GM19099 (cell line): ENCODE results near the gene DPH7.

Experiments
- POLR2A ChIP-seq: IDR thresholded peaks from 3 replicates; pipeline ENCODE4 v1.6.1; 2011; ENCODE audit warnings: low read depth; ENCODE audit not compliant: insufficient read length; ENCODE audit errors: extremely low read depth

DPH7 gene

DNA sequence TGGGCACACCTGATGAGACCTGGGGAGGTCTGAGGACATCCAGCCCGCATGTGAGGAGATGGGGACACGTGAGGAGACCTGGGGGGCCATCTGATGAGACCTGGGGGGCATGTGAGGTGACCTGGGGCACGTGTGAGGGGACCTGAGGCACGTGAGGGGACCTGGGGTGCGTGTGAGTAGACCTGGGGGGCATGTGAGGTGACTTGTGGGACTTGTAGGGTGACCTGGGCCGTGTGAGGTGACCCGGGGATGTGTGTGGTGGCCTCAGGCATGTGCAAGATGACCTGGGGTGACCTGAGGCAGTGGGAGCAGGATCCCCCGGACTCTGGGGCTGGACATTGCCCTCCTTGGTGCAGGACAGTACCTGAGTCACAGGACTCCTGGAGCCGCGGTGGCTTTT is 59.2 kb downstream of the DPH7 start:
- no peak for TF ChIP-seq POLR2A

DNA sequence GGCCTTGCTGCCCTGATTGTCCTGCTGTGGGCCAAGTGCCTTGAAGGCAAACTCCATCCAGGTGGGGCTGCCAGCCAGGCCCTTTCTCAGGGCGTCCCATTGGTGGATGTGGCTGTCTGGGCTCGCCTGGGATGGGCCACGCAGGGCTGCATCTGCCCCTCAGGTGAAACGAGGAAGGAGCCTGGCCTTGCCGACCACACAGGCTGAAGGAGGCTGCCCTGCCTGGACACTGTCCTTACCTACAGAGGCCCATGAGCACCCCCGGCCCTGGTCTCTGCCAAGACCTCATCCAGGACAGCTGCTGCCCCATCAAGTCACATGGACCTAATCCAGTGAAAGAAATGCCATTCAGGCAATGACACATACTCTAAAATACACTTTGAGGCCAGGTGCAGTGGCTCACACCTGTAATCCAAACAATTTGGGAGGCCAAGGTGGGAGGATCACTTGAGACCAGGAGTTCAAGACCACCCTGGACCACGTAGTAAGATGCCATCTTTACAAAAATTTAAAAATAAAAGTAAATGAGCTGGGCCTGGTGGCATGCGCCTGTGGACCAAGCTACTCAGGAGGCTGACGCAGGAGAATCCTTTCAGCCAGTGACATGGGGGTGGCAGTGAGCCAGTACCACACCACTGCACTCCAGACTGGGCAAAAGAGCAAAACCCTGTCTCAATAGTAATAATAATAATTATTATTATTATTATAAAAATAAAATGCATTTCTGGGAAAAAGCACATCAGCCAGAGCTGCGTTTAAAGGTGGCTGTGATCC is 62.4 kb downstream of the DPH7 start:
- no peak for TF ChIP-seq POLR2A

DNA sequence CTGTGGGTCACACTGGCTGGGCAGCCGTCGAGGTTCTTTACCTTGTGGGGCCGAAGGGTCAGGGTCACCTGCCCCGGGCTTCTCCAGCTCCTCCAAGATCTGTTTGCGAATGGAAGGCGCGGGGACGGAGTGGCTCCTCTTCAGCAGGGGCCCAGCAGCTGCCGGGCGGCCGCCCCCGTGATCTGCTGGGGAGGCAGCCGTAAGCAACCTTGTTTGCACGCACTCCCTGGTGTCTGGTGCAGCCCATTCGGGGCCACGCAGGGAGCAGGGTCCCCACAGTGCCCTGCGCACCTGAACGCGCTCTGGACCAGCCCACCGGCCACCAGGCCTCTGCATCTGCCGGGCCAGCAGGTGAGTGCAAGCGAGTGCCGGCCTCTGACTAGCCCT is 63.4 kb downstream of the DPH7 start:
- no peak for TF ChIP-seq POLR2A

DNA sequence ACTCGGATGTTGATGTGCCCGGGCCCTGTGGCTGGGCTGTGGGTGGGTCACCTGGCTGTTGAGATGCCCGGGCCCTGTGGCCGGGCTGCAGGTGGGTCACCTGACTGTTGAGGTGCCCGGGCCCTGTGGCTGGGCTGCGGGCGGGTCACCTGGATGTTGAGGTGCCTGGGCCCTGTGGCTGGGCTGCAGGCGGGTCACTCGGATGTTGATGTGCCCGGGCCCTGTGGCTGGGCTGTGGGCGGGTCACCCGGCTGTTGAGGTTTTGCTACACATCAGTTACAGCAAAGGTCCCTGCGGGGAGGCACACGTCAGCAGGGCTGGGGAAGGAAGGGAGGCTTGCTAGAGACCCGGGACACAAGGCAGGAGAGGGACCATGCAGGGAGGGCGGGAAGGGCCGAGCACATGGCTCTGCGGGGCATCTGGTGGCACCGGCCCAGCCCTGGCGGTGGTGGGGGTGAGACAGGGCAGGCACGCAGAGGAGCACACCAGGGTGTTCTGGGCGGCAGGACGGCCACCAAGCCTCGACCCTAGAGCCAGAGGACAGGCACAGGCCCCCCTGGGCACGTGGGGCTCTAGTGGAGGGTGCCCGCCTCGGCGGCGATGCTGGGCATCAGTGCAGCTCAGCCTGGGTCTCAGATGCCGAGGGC is 63.9 kb downstream of the DPH7 start:
- TF ChIP-seq POLR2A = no peak

DNA sequence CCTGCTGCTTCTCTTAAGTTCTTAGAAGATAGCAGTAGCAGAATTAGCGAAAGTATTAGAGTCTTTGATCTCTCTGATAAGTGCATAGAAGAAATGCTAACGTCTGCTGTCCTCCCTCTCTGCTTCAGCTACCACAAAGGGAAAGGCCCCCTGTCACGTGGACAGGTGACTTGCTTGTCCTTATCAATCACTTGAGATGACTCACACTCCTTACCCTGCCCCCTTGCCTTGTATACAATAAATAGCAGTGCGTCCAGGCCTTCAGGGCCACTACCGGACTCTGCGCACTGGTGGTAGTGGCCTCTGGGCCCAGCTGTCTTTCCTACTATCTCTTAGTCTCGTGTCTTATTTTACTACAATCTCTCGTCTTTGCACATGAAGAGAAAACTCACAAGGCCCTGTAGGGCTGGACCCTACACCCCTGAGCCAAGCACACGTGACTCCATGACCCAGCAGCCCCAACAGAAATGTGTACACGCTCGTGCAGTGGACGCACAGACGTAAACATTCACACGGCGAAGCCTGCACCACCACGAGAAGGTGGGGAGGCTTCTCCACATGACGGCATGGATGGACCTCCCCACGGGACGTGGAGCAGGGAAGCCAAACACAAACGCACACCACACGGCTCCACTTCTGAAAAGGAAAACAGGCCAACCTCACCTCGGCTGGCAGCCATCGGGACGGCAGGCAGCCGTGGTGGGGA is 66.8 kb downstream of the DPH7 start:
- TF ChIP-seq POLR2A = no peak

DNA sequence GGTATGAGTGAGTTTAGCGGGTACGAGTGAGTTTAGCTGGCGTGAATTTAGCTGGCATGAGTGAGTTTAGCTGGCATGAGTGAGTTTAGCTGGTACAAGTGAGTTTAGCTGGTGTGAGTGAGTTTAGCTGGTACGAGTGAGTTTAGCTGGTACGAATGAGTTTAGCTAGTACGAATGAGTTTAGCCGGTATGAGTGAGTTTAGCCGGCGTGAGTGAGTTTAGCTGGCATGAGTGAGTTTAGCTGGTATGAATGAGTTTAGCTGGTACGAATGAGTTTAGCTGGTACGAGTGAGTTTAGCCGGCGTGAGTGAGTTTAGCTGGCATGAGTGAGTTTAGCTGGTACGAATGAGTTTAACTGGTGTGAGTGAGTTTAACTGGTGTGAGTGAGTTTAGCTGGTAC is 69.5 kb downstream of the DPH7 start:
- no peak for TF ChIP-seq POLR2A

DNA sequence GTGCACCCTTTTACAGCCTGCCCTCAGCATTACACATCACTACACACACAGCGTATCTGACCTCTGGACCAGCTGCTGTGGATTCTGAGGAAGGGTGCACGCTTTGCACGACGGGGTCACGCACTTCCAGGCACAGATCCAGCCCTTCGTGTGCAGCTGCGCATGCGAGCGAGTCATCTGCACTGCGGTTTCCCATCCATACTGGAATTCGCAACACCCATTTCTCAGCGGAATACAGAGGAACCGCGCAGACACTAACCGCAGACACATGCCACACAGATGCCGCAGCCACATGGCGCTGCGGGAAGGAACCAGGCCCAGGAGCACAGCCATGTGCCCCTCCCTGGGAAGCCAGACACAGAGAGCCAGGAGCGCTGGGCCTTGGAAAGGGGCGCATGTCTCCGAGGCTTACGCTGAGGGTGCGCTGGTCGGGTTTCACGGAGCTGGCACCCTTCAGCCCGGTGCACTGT is 72.0 kb downstream of the DPH7 start:
- no peak for TF ChIP-seq POLR2A

DNA sequence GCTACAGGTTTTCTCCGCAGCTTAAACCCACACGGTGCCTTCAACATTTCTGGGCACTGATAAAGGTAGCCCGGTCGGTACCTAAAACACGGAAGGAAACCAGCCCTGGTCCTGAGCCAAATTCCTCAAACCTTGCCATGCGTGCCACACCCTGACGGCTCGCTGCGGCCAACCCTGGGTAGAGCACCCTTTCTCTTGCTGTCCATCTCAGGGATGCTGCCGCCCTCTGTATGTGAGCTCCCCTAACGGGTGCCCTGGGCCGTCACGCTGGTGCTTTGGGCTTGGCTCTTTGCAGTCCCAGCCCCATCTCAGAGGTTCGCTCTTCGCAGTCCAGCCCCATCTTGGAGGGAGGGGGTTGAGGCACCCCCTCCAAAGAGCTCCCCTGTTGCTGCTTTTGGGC is 72.5 kb downstream of the DPH7 start:
- TF ChIP-seq POLR2A = no peak

DNA sequence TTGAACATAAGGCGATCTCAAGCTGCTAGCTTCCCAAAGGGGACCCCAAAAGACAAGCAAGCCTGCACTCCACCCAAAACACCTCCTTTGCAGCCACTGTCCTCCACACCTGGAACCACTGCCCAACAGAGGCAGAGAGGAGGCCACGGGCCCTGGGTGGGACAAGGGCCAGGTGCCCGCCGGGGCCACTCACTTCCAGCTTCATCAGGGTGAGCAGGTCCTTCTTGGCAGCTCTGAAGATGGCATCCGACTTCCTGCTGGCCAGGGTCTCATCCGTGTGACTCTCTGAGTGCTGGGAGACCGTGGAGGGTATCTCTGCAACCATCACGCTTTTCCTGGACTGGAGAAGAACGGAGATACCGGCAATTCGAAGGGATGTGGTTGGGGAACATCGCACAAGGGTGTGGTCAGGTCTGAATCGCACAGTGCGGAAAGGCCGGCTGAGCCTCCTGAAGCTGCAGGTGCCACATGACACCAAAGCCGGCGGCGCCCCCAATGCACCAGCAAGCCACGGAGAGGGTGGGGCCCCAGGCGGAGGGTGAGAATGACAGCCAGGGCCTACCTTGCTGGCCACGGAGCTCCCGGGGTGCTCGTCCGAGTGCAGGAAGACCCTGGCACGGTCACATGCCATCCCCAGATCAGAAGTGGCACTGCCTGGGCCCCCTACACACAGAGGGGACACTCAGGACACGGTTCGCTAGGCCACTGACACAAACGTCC is 73.1 kb downstream of the DPH7 start:
- no peak for TF ChIP-seq POLR2A
